Measurements from ENCODE around the gene LRMDA. TPM values are rescaled to one million over a fixed set of nuclear protein-coding genes. Genes with fewer than 3 reads are reported as not detected.

Gene LRMDA
- polyA plus RNA-seq, 1 donor (not counting 4 experiments of a cell fraction or from before 2014, with no cell fraction given), result not detected

- H3K36me3 ChIP-seq (ENCODE audit: control insufficient read depth in 2 of 2, extremely low read depth in 1 of 2, insufficient read depth in 2 of 2, low read length in 2 of 2), result no peaks in the 10 kb centered on the region
- no peaks in the 10 kb centered on the region for H3K9me1 ChIP-seq (ENCODE audit: control insufficient read depth, extremely low read depth, insufficient read depth, low read length)
- no peak overlapping the region for H3K4me2 ChIP-seq (ENCODE audit: control insufficient read depth, extremely low read depth, insufficient read depth, low read depth, low read length)
- no peaks in the 10 kb centered on the region for H3K27me3 ChIP-seq (ENCODE audit: control insufficient read depth, extremely low read depth, insufficient read depth, low read length)
- dilution Hi-C loops (cut with MboI; ENCODE audit: extremely low pct_ligation_motif_present, low sequenced_read_pairs), result no loop called here
- H3K9ac ChIP-seq (ENCODE audit: control insufficient read depth, extremely low read depth, insufficient read depth, low read length), result no peak overlapping the region
- H3K79me2 ChIP-seq (ENCODE audit: control insufficient read depth, insufficient read depth, low read length), result no peaks in the 10 kb centered on the region
- TF ChIP-seq EZH2 (IDR thresholded peaks at IDR 0.05; ENCODE audit: low read length), result no peak
- no peak for TF ChIP-seq CTCF (optimal IDR thresholded peaks at IDR 0.05 in 1 of 3, IDR thresholded peaks at IDR 0.05 in 1 of 3, conservative IDR thresholded peaks at IDR 0.05 in 1 of 3; ENCODE audit: extremely low read depth in 1 of 3, insufficient read depth in 2 of 3, low read length in 3 of 3)
- DNase-seq (ENCODE audit: low read depth, low spot score) (no peak), FAIRE-seq (no peak)
- no peaks in the 10 kb centered on the region for H3K4me1 ChIP-seq (ENCODE audit: control insufficient read depth, extremely low read depth, insufficient read depth, low read length)
- H4K20me1 ChIP-seq (ENCODE audit: control insufficient read depth, extremely low read depth, insufficient read depth, low read length), result no peaks in the 10 kb centered on the region
- no peak overlapping the region for H3K4me3 ChIP-seq (ENCODE audit: control insufficient read depth in 2 of 3, extremely low read depth in 1 of 3, insufficient read depth in 2 of 3, low read depth in 1 of 3, low read length in 3 of 3)
- no peak overlapping the region for H3K27ac ChIP-seq (ENCODE audit: control insufficient read depth, insufficient read depth, low read length)
- H3K9me3 ChIP-seq (ENCODE audit: control insufficient read depth, low read depth, low read length), result no peaks in the 10 kb centered on the region
- H2AFZ ChIP-seq (ENCODE audit: control insufficient read depth, low read length), result no peak overlapping the region
Observed at GRCh38 chr10:76553263-76554032, 1122.0 kb downstream of the LRMDA start.

DNA sequence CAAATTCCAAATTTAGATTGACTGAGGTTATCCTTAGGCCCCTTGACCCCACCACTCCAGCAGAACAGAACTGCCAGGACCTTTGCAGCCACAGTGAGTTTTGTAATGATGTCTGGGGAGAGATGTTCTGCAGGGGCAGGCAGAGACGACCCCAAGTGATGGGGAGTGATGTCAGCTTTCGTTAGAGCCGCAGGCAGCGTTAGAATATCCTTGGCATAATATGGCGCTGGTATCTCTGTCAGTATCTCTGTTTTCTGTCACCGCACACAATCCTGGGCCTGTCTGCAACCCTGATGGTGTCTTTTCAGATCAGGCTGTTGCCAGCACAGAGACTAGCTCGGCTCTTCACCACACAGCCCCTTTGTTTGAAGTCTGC is 1122.6 kb downstream of the LRMDA start:
- Histone ChIP-seq H3K4me1 (ENCODE audit: control insufficient read depth, extremely low read depth, insufficient read depth, low read length) (no peaks in the 10 kb centered on the region), H4K20me1 (ENCODE audit: control insufficient read depth, extremely low read depth, insufficient read depth, low read length) (no peaks in the 10 kb centered on the region), H3K4me3 (ENCODE audit: control insufficient read depth in 2 of 3, extremely low read depth in 1 of 3, insufficient read depth in 2 of 3, low read depth in 1 of 3, low read length in 3 of 3) (no peak overlapping the region), H3K36me3 (ENCODE audit: control insufficient read depth in 2 of 2, extremely low read depth in 1 of 2, insufficient read depth in 2 of 2, low read length in 2 of 2) (no peaks in the 10 kb centered on the region), H3K4me2 (ENCODE audit: control insufficient read depth, extremely low read depth, insufficient read depth, low read depth, low read length) (no peak overlapping the region), H3K9me1 (ENCODE audit: control insufficient read depth, extremely low read depth, insufficient read depth, low read length) (no peaks in the 10 kb centered on the region), H3K27ac (ENCODE audit: control insufficient read depth, insufficient read depth, low read length) (no peak overlapping the region), H3K27me3 (ENCODE audit: control insufficient read depth, extremely low read depth, insufficient read depth, low read length) (no peaks in the 10 kb centered on the region), H2AFZ (ENCODE audit: control insufficient read depth, low read length) (no peak overlapping the region), H3K9ac (ENCODE audit: control insufficient read depth, extremely low read depth, insufficient read depth, low read length) (no peak overlapping the region), H3K79me2 (ENCODE audit: control insufficient read depth, insufficient read depth, low read length) (no peaks in the 10 kb centered on the region), H3K9me3 (ENCODE audit: control insufficient read depth, low read depth, low read length) (no peaks in the 10 kb centered on the region)
- dilution Hi-C loops (cut with MboI; ENCODE audit: extremely low pct_ligation_motif_present, low sequenced_read_pairs), result no loop called here
- DNase-seq (ENCODE audit: low read depth, low spot score), result no peak
- no peak for FAIRE-seq
- TF ChIP-seq CTCF (optimal IDR thresholded peaks at IDR 0.05 in 1 of 3, IDR thresholded peaks at IDR 0.05 in 1 of 3, conservative IDR thresholded peaks at IDR 0.05 in 1 of 3; ENCODE audit: extremely low read depth in 1 of 3, insufficient read depth in 2 of 3, low read length in 3 of 3) (no peak), EZH2 (IDR thresholded peaks at IDR 0.05; ENCODE audit: low read length) (no peak)

All from keratinocyte (primary cell).